ENCODE results near the gene RBM19.

RBM19 gene

GRCh38 chr12:113861708-113862312 is 104.3 kb downstream of the RBM19 start:
- Histone ChIP-seq H3K4me3 (ENCODE audit: insufficient read length, low read depth) (no peak overlapping the region), H3K36me3 (ENCODE audit: insufficient read depth, insufficient read length, low read length) (peaks cover 28% of the 10 kb centered on the region), H3K27me3 (ENCODE audit: insufficient read depth, insufficient read length) (no peaks in the 10 kb centered on the region), H3K9me3 (ENCODE audit: insufficient read depth, low read length) (no peaks in the 10 kb centered on the region), H3K4me1 (ENCODE audit: insufficient read depth, insufficient read length) (peaks cover 36% of the 10 kb centered on the region), H3K9ac (ENCODE audit: insufficient read length, low read depth) (no peak overlapping the region)
- peak; percentile 55 for DNase-seq (ENCODE audit: low read depth, low spot score)
- TF ChIP-seq SUZ12 (IDR thresholded peaks at IDR 0.05; ENCODE audit: extremely low read depth, insufficient read depth, insufficient read length): no peak
- TF ChIP-seq ZNF274 (IDR thresholded peaks at IDR 0.05; ENCODE audit: low read depth, low read length): no peak
- TF ChIP-seq YY1 (IDR thresholded peaks at IDR 0.05; ENCODE audit: insufficient read depth, insufficient read length): no peak

DNA sequence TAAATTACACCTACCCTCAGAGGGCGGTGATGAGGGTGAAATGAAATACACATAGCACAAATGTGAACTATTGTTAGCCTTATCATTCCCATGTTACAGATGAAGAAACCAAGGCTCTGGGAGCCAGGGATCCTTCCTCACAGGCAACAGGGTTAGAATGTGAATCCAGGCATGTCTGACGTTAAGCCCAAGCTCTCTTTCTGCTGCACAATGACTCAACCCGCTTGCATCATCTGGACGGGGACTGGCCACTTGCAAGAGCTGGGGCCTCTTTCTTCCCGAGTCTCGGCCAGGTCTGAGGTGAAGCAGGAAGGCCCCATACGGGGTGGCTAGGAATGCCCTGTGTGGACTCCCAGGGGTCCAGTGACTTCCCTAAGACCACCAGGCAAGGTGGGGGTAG is 105.2 kb downstream of the RBM19 start:
- Histone ChIP-seq H3K4me1 (ENCODE audit: insufficient read depth, insufficient read length) (peaks cover 36% of the 10 kb centered on the region), H3K36me3 (ENCODE audit: insufficient read depth, insufficient read length, low read length) (peaks cover 35% of the 10 kb centered on the region), H3K9ac (ENCODE audit: insufficient read length, low read depth) (peak overlapping the region; percentile 11), H3K4me3 (ENCODE audit: insufficient read length, low read depth) (no peak overlapping the region), H3K9me3 (ENCODE audit: insufficient read depth, low read length) (no peaks in the 10 kb centered on the region), H3K27me3 (ENCODE audit: insufficient read depth, insufficient read length) (no peaks in the 10 kb centered on the region)
- no peak for TF ChIP-seq ZNF274 (IDR thresholded peaks at IDR 0.05; ENCODE audit: low read depth, low read length)
- TF ChIP-seq YY1 (IDR thresholded peaks at IDR 0.05; ENCODE audit: insufficient read depth, insufficient read length): no peak
- no peak for TF ChIP-seq SUZ12 (IDR thresholded peaks at IDR 0.05; ENCODE audit: extremely low read depth, insufficient read depth, insufficient read length)
- DNase-seq (ENCODE audit: low read depth, low spot score): no peak

GRCh38 chr12:113860059-113860820 is 105.9 kb downstream of the RBM19 start:
- Histone ChIP-seq H3K36me3 (ENCODE audit: insufficient read depth, insufficient read length, low read length) (peaks cover 37% of the 10 kb centered on the region), H3K27me3 (ENCODE audit: insufficient read depth, insufficient read length) (no peaks in the 10 kb centered on the region), H3K9ac (ENCODE audit: insufficient read length, low read depth) (no peak overlapping the region), H3K9me3 (ENCODE audit: insufficient read depth, low read length) (no peaks in the 10 kb centered on the region), H3K4me3 (ENCODE audit: insufficient read length, low read depth) (no peak overlapping the region), H3K4me1 (ENCODE audit: insufficient read depth, insufficient read length) (peaks cover 36% of the 10 kb centered on the region)
- DNase-seq (ENCODE audit: low read depth, low spot score): peak; percentile 23
- TF ChIP-seq YY1 (IDR thresholded peaks at IDR 0.05; ENCODE audit: insufficient read depth, insufficient read length) (no peak), ZNF274 (IDR thresholded peaks at IDR 0.05; ENCODE audit: low read depth, low read length) (no peak)

- Histone ChIP-seq H3K27me3 (ENCODE audit: insufficient read depth, insufficient read length) (no peaks in the 10 kb centered on the region), H3K9ac (ENCODE audit: insufficient read length, low read depth) (peak overlapping the region; percentile 38), H3K9me3 (ENCODE audit: insufficient read depth, low read length) (no peaks in the 10 kb centered on the region), H3K36me3 (ENCODE audit: insufficient read depth, insufficient read length, low read length) (peaks cover 41% of the 10 kb centered on the region), H3K4me1 (ENCODE audit: insufficient read depth, insufficient read length) (peaks cover 36% of the 10 kb centered on the region), H3K4me3 (ENCODE audit: insufficient read length, low read depth) (no peak overlapping the region)
- no peak for TF ChIP-seq SUZ12 (IDR thresholded peaks at IDR 0.05; ENCODE audit: extremely low read depth, insufficient read depth, insufficient read length)
- TF ChIP-seq ZNF274 (IDR thresholded peaks at IDR 0.05; ENCODE audit: low read depth, low read length): no peak
- no peak for TF ChIP-seq YY1 (IDR thresholded peaks at IDR 0.05; ENCODE audit: insufficient read depth, insufficient read length)
- DNase-seq (ENCODE audit: low read depth, low spot score): no peak
Observed at GRCh38 chr12:113858841-113859386, 107.2 kb downstream of the RBM19 start.

DNA sequence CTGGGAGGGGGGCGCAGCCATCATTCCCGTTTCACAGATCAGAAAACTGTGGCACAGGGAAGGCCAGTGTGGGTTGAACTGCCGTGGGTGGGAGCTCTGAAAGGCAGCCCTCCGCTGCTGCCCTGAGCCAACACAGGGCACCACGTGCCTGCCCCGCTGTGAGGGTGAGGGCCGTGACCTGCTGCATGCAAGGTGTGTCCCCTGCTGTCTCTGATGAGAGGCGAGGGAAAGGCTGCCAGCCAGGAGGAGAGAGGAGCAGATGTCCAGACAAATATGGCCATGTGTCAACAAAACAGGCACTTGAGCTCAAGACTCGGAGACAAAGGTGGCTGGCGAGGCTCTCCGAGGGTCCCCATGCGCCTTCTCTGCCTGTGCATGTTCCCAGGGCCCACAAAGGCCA is 108.8 kb downstream of the RBM19 start:
- no peak for DNase-seq (ENCODE audit: low read depth, low spot score)
- TF ChIP-seq ZNF274 (IDR thresholded peaks at IDR 0.05; ENCODE audit: low read depth, low read length) (no peak), YY1 (IDR thresholded peaks at IDR 0.05; ENCODE audit: insufficient read depth, insufficient read length) (no peak), SUZ12 (IDR thresholded peaks at IDR 0.05; ENCODE audit: extremely low read depth, insufficient read depth, insufficient read length) (no peak)
- H3K9me3 ChIP-seq (ENCODE audit: insufficient read depth, low read length): no peaks in the 10 kb centered on the region
- H3K27me3 ChIP-seq (ENCODE audit: insufficient read depth, insufficient read length): no peaks in the 10 kb centered on the region
- H3K4me1 ChIP-seq (ENCODE audit: insufficient read depth, insufficient read length): peaks cover 32% of the 10 kb centered on the region
- no peak overlapping the region for H3K9ac ChIP-seq (ENCODE audit: insufficient read length, low read depth)
- no peak overlapping the region for H3K4me3 ChIP-seq (ENCODE audit: insufficient read length, low read depth)
- peaks cover 51% of the 10 kb centered on the region for H3K36me3 ChIP-seq (ENCODE audit: insufficient read depth, insufficient read length, low read length)

DNA sequence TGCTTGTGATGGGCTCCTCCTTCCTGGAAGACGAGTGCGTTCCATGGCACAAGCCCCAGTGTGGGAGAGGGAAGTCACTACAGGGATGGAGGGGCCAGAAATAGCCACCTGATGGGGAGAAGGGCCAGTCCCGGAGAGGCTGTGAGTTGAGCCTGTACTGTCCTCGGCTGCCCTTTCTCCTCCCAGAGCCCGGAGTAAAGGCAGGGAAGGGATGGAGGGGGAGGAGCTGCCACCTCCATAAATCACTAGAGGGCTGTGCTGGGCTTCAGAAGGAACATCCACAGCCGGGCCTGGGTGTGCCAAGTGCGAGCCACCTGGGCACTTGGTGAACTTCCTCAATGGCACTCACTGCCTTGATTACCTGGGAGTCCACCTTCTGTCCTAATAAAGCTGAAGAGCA is 110.1 kb downstream of the RBM19 start:
- Histone ChIP-seq H3K9me3 (ENCODE audit: insufficient read depth, low read length) (no peaks in the 10 kb centered on the region), H3K27me3 (ENCODE audit: insufficient read depth, insufficient read length) (no peaks in the 10 kb centered on the region), H3K9ac (ENCODE audit: insufficient read length, low read depth) (no peak overlapping the region), H3K4me1 (ENCODE audit: insufficient read depth, insufficient read length) (peaks cover 20% of the 10 kb centered on the region), H3K4me3 (ENCODE audit: insufficient read length, low read depth) (no peak overlapping the region), H3K36me3 (ENCODE audit: insufficient read depth, insufficient read length, low read length) (peaks cover 55% of the 10 kb centered on the region)
- DNase-seq (ENCODE audit: low read depth, low spot score): no peak
- no peak for TF ChIP-seq ZNF274 (IDR thresholded peaks at IDR 0.05; ENCODE audit: low read depth, low read length)
- TF ChIP-seq YY1 (IDR thresholded peaks at IDR 0.05; ENCODE audit: insufficient read depth, insufficient read length): no peak
- no peak for TF ChIP-seq SUZ12 (IDR thresholded peaks at IDR 0.05; ENCODE audit: extremely low read depth, insufficient read depth, insufficient read length)

- no peak for TF ChIP-seq YY1 (IDR thresholded peaks at IDR 0.05; ENCODE audit: insufficient read depth, insufficient read length)
- no peak for TF ChIP-seq SUZ12 (IDR thresholded peaks at IDR 0.05; ENCODE audit: extremely low read depth, insufficient read depth, insufficient read length)
- TF ChIP-seq ZNF274 (IDR thresholded peaks at IDR 0.05; ENCODE audit: low read depth, low read length): no peak
- peaks cover 54% of the 10 kb centered on the region for H3K36me3 ChIP-seq (ENCODE audit: insufficient read depth, insufficient read length, low read length)
- no peak overlapping the region for H3K4me3 ChIP-seq (ENCODE audit: insufficient read length, low read depth)
- DNase-seq (ENCODE audit: low read depth, low spot score): no peak
- H3K27me3 ChIP-seq (ENCODE audit: insufficient read depth, insufficient read length): no peaks in the 10 kb centered on the region
- H3K9me3 ChIP-seq (ENCODE audit: insufficient read depth, low read length): no peaks in the 10 kb centered on the region
- H3K4me1 ChIP-seq (ENCODE audit: insufficient read depth, insufficient read length): peaks cover 18% of the 10 kb centered on the region
- no peak overlapping the region for H3K9ac ChIP-seq (ENCODE audit: insufficient read length, low read depth)
Observed at GRCh38 chr12:113854385-113855142, 111.6 kb downstream of the RBM19 start.

Data from NT2/D1 (cell line).